IMR-90 (cell line): ENCODE measurements around the gene JMJD1C. TPM values are rescaled to one million over a fixed set of nuclear protein-coding genes. Genes with fewer than 3 reads are reported as not detected.

Source experiments
- ATAC-seq: fragments of 200-7000 bp; cut with Tn5 transposase; 2 replicates; pipeline ENCODE4 v1.9.1; 2020; ENCODE audit warnings: low read depth, mild to moderate bottlenecking, moderate library complexity
- BruUV-seq: library from RNA; stranded (reverse); fragments of 400-500 nt; replicated peaks from 2 replicates; lab custom pipeline; 2021; lab: Mats Ljungman, UMichigan
- CTCF ChIA-PET: fragments of 300-600 bp; formaldehyde crosslinking; extraction: SDS; loops from one replicate; lab custom pipeline; 2021; ENCODE audit warnings: antibody characterized with exemption; lab: Yijun Ruan, JAX
- POLR2A ChIA-PET: fragments of 300-600 bp; sonication (Branson Sonifier 250); formaldehyde crosslinking; loops from one replicate; lab custom pipeline; 2022; ENCODE audit warnings: antibody characterized with exemption; ENCODE audit not compliant: unreplicated experiment; lab: Charles Lee
- DNase-seq: peaks from one replicate; pipeline ENCODE4 v3.0.0; 2013
- H2AFZ ChIP-seq: replicated peaks from 2 replicates; pipeline ENCODE3; 2013; ENCODE audit warnings: low read length, mild to moderate bottlenecking; ENCODE audit not compliant: poor library complexity
- H2AK5ac ChIP-seq: 2 replicates; pipeline ENCODE4 v1.6.1; 2013; ENCODE audit warnings: low read depth, low read length, inconsistent platforms
- H2AK9ac ChIP-seq: replicated peaks from 2 replicates; pipeline ENCODE3; 2013; ENCODE audit warnings: mild to moderate bottlenecking, low read depth, low read length, moderate library complexity; ENCODE audit not compliant: poor library complexity
- H2BK120ac ChIP-seq: 2 replicates; pipeline ENCODE4 v1.6.1; 2013; ENCODE audit warnings: low read depth, low read length, inconsistent platforms
- H2BK15ac ChIP-seq: 3 replicates; pipeline ENCODE4 v1.6.1; 2013; ENCODE audit warnings: low read depth, low read length, inconsistent platforms
- H2BK20ac ChIP-seq: 2 replicates; pipeline ENCODE4 v1.6.1; 2013; ENCODE audit warnings: low read depth, mild to moderate bottlenecking, inconsistent platforms, low read length, moderate library complexity
- H2BK5ac ChIP-seq: 2 replicates; pipeline ENCODE4 v1.6.1; 2013; ENCODE audit warnings: mild to moderate bottlenecking, low read depth, low read length, inconsistent platforms; ENCODE audit not compliant: poor library complexity, severe bottlenecking
- H3K14ac ChIP-seq: replicated peaks from 2 replicates; pipeline ENCODE4 v1.6.1; 2013; ENCODE audit warnings: low read depth, low read length, inconsistent platforms
- H3K18ac ChIP-seq: 2 replicates; pipeline ENCODE4 v1.6.1; 2013; ENCODE audit warnings: low read depth, low read length, control low read depth
- H3K23ac ChIP-seq: 2 replicates; pipeline ENCODE4 v1.6.1; 2013; ENCODE audit warnings: low read depth, low read length, inconsistent platforms
- H3K27ac ChIP-seq: 2 replicates; pipeline ENCODE4 v1.5.1; 2013; ENCODE audit warnings: mild to moderate bottlenecking, control low read depth, low read length; ENCODE audit not compliant: insufficient read depth
- H3K27me3 ChIP-seq: 2 replicates; pipeline ENCODE4 v1.6.1; 2013; ENCODE audit warnings: low read length; ENCODE audit not compliant: control insufficient read depth, insufficient read depth
- H3K36me3 ChIP-seq: 2 replicates; pipeline ENCODE4 v1.6.1; 2013; ENCODE audit warnings: low read length, mixed read lengths; ENCODE audit not compliant: control insufficient read depth, insufficient read depth
- H3K4ac ChIP-seq: 2 replicates; pipeline ENCODE4 v1.6.1; 2013; ENCODE audit warnings: low read depth, low read length, inconsistent platforms
- H3K4me1 ChIP-seq: 2 replicates; pipeline ENCODE4 v1.6.1; 2013; ENCODE audit warnings: low read length, mixed read lengths; ENCODE audit not compliant: control insufficient read depth, insufficient read depth
- H3K4me2 ChIP-seq: 2 replicates; pipeline ENCODE4 v1.6.1; 2013; ENCODE audit warnings: low read depth, mild to moderate bottlenecking, control low read depth, low read length, moderate library complexity
- H3K4me3 ChIP-seq: 2 replicates; pipeline ENCODE4 v1.5.1; 2013; ENCODE audit warnings: low read depth, mild to moderate bottlenecking, control low read depth, low read length, moderate library complexity; ENCODE audit not compliant: insufficient read depth
- H3K56ac ChIP-seq: 2 replicates; pipeline ENCODE4 v1.6.1; 2013; ENCODE audit warnings: low read length, inconsistent platforms; ENCODE audit not compliant: insufficient read depth; ENCODE audit errors: extremely low read depth
- H3K79me1 ChIP-seq, 2 experiments: 2 replicates each; pipeline ENCODE4 v1.6.1; 2013; ENCODE audit warnings: low read length in 2 of 2, inconsistent platforms in 1 of 2, low read depth in 1 of 2
- H3K9ac ChIP-seq: 2 replicates; pipeline ENCODE4 v1.6.1; 2013; ENCODE audit warnings: low read depth, low read length, control low read depth
- H3K9me1 ChIP-seq: 2 replicates; pipeline ENCODE4 v1.6.1; 2013; ENCODE audit warnings: low read length, inconsistent platforms; ENCODE audit not compliant: insufficient read depth
- H3K9me3 ChIP-seq: 2 replicates; pipeline ENCODE4 v1.6.1; 2013; ENCODE audit warnings: low read length; ENCODE audit not compliant: control insufficient read depth, insufficient read depth
- H4K20me1 ChIP-seq: 2 replicates; pipeline ENCODE4 v1.6.1; 2013; ENCODE audit warnings: low read length, inconsistent platforms; ENCODE audit not compliant: insufficient read depth
- H4K5ac ChIP-seq: 2 replicates; pipeline ENCODE4 v1.6.1; 2013; ENCODE audit warnings: mild to moderate bottlenecking, low read depth, low read length, control low read depth
- H4K8ac ChIP-seq, 2 experiments: 2 replicates each; pipeline ENCODE4 v1.6.1; 2013; ENCODE audit warnings: low read depth in 2 of 2, low read length in 2 of 2, control low read depth in 1 of 2, inconsistent platforms in 1 of 2
- H4K91ac ChIP-seq: 2 replicates; pipeline ENCODE4 v1.6.1; 2013; ENCODE audit warnings: low read depth, low read length, inconsistent platforms; ENCODE audit not compliant: insufficient read depth
- FOS ChIP-seq: fragments of 150-350 bp; IDR thresholded peaks from 2 replicates; pipeline ENCODE4 v1.6.1; 2016; ENCODE audit warnings: low read depth, low read length
- MAFK ChIP-seq: IDR thresholded peaks from 2 replicates; pipeline ENCODE4 v1.6.1; 2012; ENCODE audit warnings: low read depth, low read length, improper control_type of control experiment
- SMC3 ChIP-seq: fragments of 150-350 bp; IDR thresholded peaks from 2 replicates; pipeline ENCODE4 v1.6.1; 2016; ENCODE audit warnings: low read depth, mild to moderate bottlenecking, antibody characterized with exemption, low read length, moderate library complexity
- WGBS, 2 experiments: methylation state at CpG; one replicate each; pipeline versions ENCODE4 v1.1.5 to v1.1.7; 2013; ENCODE audit warnings: missing lambda C conversion rate in 2 of 2; ENCODE audit not compliant: insufficient read length in 1 of 2; ENCODE audit errors: extremely low coverage in 2 of 2; 5-methylcytosine and 5-hydroxymethylcytosine counted together
- dilution Hi-C: fragments of 300-500 bp; cut with HindIII; formaldehyde crosslinking; loops from one replicate; pipeline ENCODE4 v1.14.3; 2018; ENCODE audit warnings: low sequenced_read_pairs; ENCODE audit not compliant: unreplicated experiment
- in situ Hi-C: fragments of 300-500 bp; cut with MboI; formaldehyde crosslinking; loops from 3 replicates; pipeline ENCODE4 v1.14.3; 2019; ENCODE audit warnings: low sequenced_read_pairs, inconsistent platforms, mixed read lengths
- intact Hi-C: fragments of 100-400 bp; cut with micrococcal nuclease; formaldehyde crosslinking; loops from 2 replicates; pipeline ENCODE4 v1.10.0; 2022
- polyA plus RNA-seq, 3 experiments: library from polyadenylated mRNA; depleted of rRNA; stranded (reverse); fragments of >200 nt; gene quantifications; 2 replicates each; pipeline ENCODE4 v1.2.3, GENCODE V29; 2012; ENCODE audit warnings: low replicate concordance in 1 of 3
- total RNA-seq: library from RNA; depleted of rRNA; stranded (reverse); fragments of >200 nt; gene quantifications from 2 replicates; pipeline ENCODE4 v1.2.3, GENCODE V29; 2012

The JMJD1C gene
- total and polyA plus RNA-seq, 2 of the 4 experiments (the other 2 are of a cell fraction): 15.6 to 96.8 TPM

GRCh38 chr10:63142136-63142535 is 323.6 kb downstream of the JMJD1C start:
- DNase-seq (no peak), ATAC-seq (no peak)
- Histone ChIP-seq H3K9me1 (peaks cover 5% of the 10 kb centered on the region), H3K4me2 (no peak overlapping the region), H3K9me3 (no peaks in the 10 kb centered on the region), H4K91ac (no peak overlapping the region), H3K4ac (no peak overlapping the region), H2AK9ac (no peak overlapping the region), H4K8ac (no peak overlapping the region), H2BK120ac (no peak overlapping the region), H2AFZ (no peak overlapping the region), H2BK20ac (no peak overlapping the region), H3K4me1 (0 out of 2 replicates have a peak, but pooled peaks cover 2% of the 10 kb centered on the region), H2BK5ac (no peak overlapping the region), H3K79me1 (peaks cover 5 to 70% of the 10 kb centered on the region in 2 experiments; a peak in 3 of 4 replicates), H3K23ac (no peak overlapping the region), H4K5ac (no peak overlapping the region), H3K27me3 (no peaks in the 10 kb centered on the region), H4K20me1 (peaks cover 81% of the 10 kb centered on the region), H3K27ac (no peak overlapping the region), H3K14ac (no peak overlapping the region), H3K4me3 (no peak overlapping the region), H3K56ac (no peak overlapping the region), H2AK5ac (no peak overlapping the region), H2BK15ac (no peak overlapping the region), H3K9ac (no peak overlapping the region), H3K18ac (no peak overlapping the region), H3K36me3 (peaks cover 2% of the 10 kb centered on the region; the same call in 1 of the 2 replicates)
- in situ Hi-C loops (loop anchor here (25.0 kb wide), 1 partner anchor 1055 kb away; no protein-coding TSS in a partner anchor), intact Hi-C loops (no loop called here), dilution Hi-C loops (no loop called here)
- ChIA-PET POLR2A (no interaction called here), CTCF (no interaction called here)
- no TSS peak for BruUV-seq
- TF ChIP-seq SMC3: no peak
- no peak for TF ChIP-seq FOS
- TF ChIP-seq MAFK: no peak
- no CpG with 5 or more reads among the region's 6 CpGs for WGBS, 2 experiments
